Choroid plexus epithelial cell (primary cell): ENCODE data around the gene THAP4.

Source experiments
- DNase-seq: peaks from one replicate; pipeline ENCODE4 v3.0.0-alpha.2; 2010; ENCODE audit warnings: low read depth
- H3K4me3 ChIP-seq: 2 replicates; pipeline ENCODE4 v1.5.1; 2011; ENCODE audit warnings: low read depth, mild to moderate bottlenecking, control low read depth, low read length, moderate library complexity
- CTCF ChIP-seq: conservative IDR thresholded peaks from 2 replicates; pipeline ENCODE4 v1.5.1; 2011; ENCODE audit warnings: low read depth, mild to moderate bottlenecking, control low read depth, inconsistent platforms, low read length, moderate library complexity

Gene THAP4

DNA sequence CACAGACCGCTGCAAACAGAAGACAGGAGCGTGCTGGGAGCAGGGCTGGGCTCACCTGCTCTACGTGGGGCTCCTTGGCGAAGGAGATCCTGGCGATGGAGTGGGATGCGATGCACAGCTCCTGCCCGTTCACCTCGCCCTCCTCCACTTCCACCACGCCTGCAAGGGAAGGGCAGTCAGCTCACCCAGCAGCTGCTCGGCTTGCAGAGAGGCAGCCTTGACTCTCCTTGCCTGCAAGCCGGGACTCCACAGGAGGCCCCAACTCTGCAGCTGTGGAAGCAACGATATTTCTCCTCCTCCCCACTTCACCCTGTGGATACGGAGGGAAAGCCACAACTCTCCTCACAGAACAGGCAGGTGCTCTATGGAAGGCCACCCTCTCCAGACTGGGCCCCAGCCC, 35.1 kb downstream of the THAP4 start:
- H3K4me3 ChIP-seq, result no peak overlapping the region
- no peak for DNase-seq
- no peak for TF ChIP-seq CTCF

DNA sequence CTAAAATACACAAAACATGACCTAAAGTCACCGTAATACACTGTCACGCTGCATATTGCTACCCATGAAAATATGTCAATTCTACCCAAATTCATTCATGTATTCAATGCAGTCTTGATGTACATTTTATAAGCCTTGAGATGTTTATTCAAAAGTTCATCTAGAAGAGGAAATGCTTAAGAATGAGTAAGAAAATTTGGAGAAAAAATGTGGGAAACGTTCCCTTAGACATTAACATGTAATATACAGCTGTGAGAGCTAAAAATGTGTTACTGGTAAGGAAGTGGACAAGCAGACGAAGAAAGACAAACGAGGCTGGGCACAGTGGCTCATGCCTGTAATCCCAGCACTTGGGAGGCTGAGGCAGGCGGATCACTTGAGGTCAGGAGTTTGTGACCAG, 37.3 kb downstream of the THAP4 start:
- DNase-seq, result no peak
- no peak for TF ChIP-seq CTCF
- H3K4me3 ChIP-seq, result no peak overlapping the region

- no peak overlapping the region for H3K4me3 ChIP-seq
- DNase-seq, result peak; percentile 41
- peak; percentile 52 for TF ChIP-seq CTCF
Observed at GRCh38 chr2:241598487-241598886, 38.5 kb downstream of the THAP4 start.

DNA sequence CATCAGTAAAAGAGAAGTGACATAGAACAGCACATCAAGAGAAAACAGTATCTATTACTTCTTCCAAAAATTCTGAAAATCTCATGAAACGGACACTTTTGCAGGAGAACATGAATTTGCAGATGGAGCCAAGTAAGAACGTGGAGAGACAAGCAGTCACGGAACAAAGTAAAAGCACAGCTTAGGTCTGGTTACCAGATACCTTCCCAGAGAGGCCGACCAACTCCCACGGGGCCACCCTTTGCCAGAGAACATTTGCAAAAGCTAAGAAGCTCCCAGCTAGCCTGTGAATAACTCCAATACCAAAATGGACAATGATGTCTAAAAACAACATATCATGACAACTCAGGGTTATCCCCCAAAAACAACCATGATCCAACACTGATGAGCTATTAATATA, 38.9 kb downstream of the THAP4 start:
- TF ChIP-seq CTCF, result no peak
- peak; percentile 54 for DNase-seq
- no peak overlapping the region for H3K4me3 ChIP-seq

- no peak for TF ChIP-seq CTCF
- H3K4me3 ChIP-seq, result no peak overlapping the region
- no peak for DNase-seq
Observed at GRCh38 chr2:241597561-241597960, 39.4 kb downstream of the THAP4 start.

GRCh38 chr2:241595600-241596140, 41.3 kb downstream of the THAP4 start:
- peak; percentile 18 for DNase-seq
- H3K4me3 ChIP-seq, result no peak overlapping the region
- TF ChIP-seq CTCF, result peak; percentile 47

GRCh38 chr2:241593271-241593670, 43.7 kb downstream of the THAP4 start:
- no peak for TF ChIP-seq CTCF
- H3K4me3 ChIP-seq, result no peak overlapping the region
- DNase-seq, result no peak
